Osteoblast (primary cell): Measurements from ENCODE around the gene ARAF. TPM values are rescaled to one million over a fixed set of nuclear protein-coding genes. Genes with fewer than 3 reads are reported as not detected.
A peak's percentile ranks its signal among the peaks of the same experiment; 100 is the strongest.

ENCODE experiments used
- DNase-seq: peaks from one replicate; pipeline ENCODE4 v3.0.0; 2011; ENCODE audit warnings: low spot score, mixed read lengths; ENCODE audit not compliant: insufficient read length; ENCODE audit errors: missing footprints
- H2AFZ ChIP-seq: 2 replicates; pipeline ENCODE4 v1.6.0; 2011; ENCODE audit warnings: mild to moderate bottlenecking, low read length
- H3K27ac ChIP-seq: 2 replicates; pipeline ENCODE4 v1.5.1; 2011; ENCODE audit warnings: mild to moderate bottlenecking, low read depth, low read length, moderate library complexity
- H3K27me3 ChIP-seq: 2 replicates; pipeline ENCODE4 v1.6.0; 2012; ENCODE audit warnings: mild to moderate bottlenecking, control low read depth, inconsistent platforms, low read length, moderate library complexity; ENCODE audit not compliant: insufficient read depth
- H3K36me3 ChIP-seq: 2 replicates; pipeline ENCODE4 v1.5.1; 2011; ENCODE audit warnings: mild to moderate bottlenecking, low read length, control low read depth, moderate library complexity; ENCODE audit not compliant: insufficient read depth
- H3K4me1 ChIP-seq: 2 replicates; pipeline ENCODE4 v1.5.1; 2011; ENCODE audit warnings: mild to moderate bottlenecking, low read length, control low read depth, moderate library complexity; ENCODE audit not compliant: insufficient read depth
- H3K4me2 ChIP-seq: 2 replicates; pipeline ENCODE4 v1.6.0; 2011; ENCODE audit warnings: mild to moderate bottlenecking, low read length; ENCODE audit not compliant: insufficient read depth
- H3K4me3 ChIP-seq: fragments of 200-600 bp; sonication (generic); 3 replicates; pipeline ENCODE4 v1.5.1; 2012; ENCODE audit warnings: mild to moderate bottlenecking, low read length, inconsistent platforms; ENCODE audit not compliant: insufficient read depth
- H3K79me2 ChIP-seq: 2 replicates; pipeline ENCODE4 v1.6.0; 2012; ENCODE audit warnings: mild to moderate bottlenecking, low read length, control low read depth, inconsistent platforms; ENCODE audit not compliant: insufficient read depth
- H3K9me3 ChIP-seq: 2 replicates; pipeline ENCODE4 v1.5.1; 2011; ENCODE audit warnings: low read depth, low read length, control low read depth
- H4K20me1 ChIP-seq: 2 replicates; pipeline ENCODE4 v1.6.0; 2012; ENCODE audit warnings: mild to moderate bottlenecking, low read length, control low read depth; ENCODE audit not compliant: insufficient read depth
- CTCF ChIP-seq: IDR thresholded peaks from 2 replicates; pipeline ENCODE4 v1.5.1; 2011; ENCODE audit warnings: mild to moderate bottlenecking, low read depth, low read length, moderate library complexity; ENCODE audit errors: extremely low read depth
- total RNA-seq: library from RNA; depleted of rRNA; stranded (reverse); fragments of >200 nt; gene quantifications from 2 replicates; pipeline ENCODE4 v1.2.3, GENCODE V29; 2012

The ARAF gene
- total RNA-seq, 1 donor, result 21.0 TPM

- Histone ChIP-seq H3K27me3 (no peaks in the 10 kb centered on the region), H3K27ac (no peak overlapping the region), H3K36me3 (no peaks in the 10 kb centered on the region), H3K4me1 (no peaks in the 10 kb centered on the region), H2AFZ (no peak overlapping the region), H4K20me1 (no peaks in the 10 kb centered on the region), H3K9me3 (no peaks in the 10 kb centered on the region), H3K4me3 (no peak overlapping the region), H3K4me2 (no peak overlapping the region), H3K79me2 (no peaks in the 10 kb centered on the region)
- peak; percentile 81 for DNase-seq
- no peak for TF ChIP-seq CTCF
Observed at GRCh38 chrX:47515941-47516665, 44.9 kb upstream of the ARAF start.

GRCh38 chrX:47518144-47518543 is 42.9 kb upstream of the ARAF start:
- Histone ChIP-seq H3K4me3 (no peak overlapping the region), H4K20me1 (no peaks in the 10 kb centered on the region), H3K4me1 (no peaks in the 10 kb centered on the region), H3K4me2 (no peak overlapping the region), H3K27ac (no peak overlapping the region), H3K27me3 (no peaks in the 10 kb centered on the region), H3K9me3 (no peaks in the 10 kb centered on the region), H3K36me3 (no peaks in the 10 kb centered on the region), H2AFZ (no peak overlapping the region), H3K79me2 (no peaks in the 10 kb centered on the region)
- no peak for DNase-seq
- TF ChIP-seq CTCF, result no peak

GRCh38 chrX:47523297-47523696 is 37.7 kb upstream of the ARAF start:
- Histone ChIP-seq H3K36me3 (no peaks in the 10 kb centered on the region), H3K9me3 (no peaks in the 10 kb centered on the region), H4K20me1 (no peaks in the 10 kb centered on the region), H2AFZ (peak overlapping the region; percentile 83), H3K4me1 (no peaks in the 10 kb centered on the region), H3K4me3 (peak overlapping the region; percentile 73), H3K27me3 (no peaks in the 10 kb centered on the region), H3K4me2 (peak overlapping the region; percentile 81), H3K27ac (no peak overlapping the region), H3K79me2 (no peaks in the 10 kb centered on the region)
- DNase-seq, result peak; percentile 95
- TF ChIP-seq CTCF, result peak; percentile 45

GRCh38 chrX:47523713-47524166 is 37.3 kb upstream of the ARAF start:
- H3K27me3 ChIP-seq, result no peaks in the 10 kb centered on the region
- H3K4me1 ChIP-seq, result no peaks in the 10 kb centered on the region
- H3K79me2 ChIP-seq, result no peaks in the 10 kb centered on the region
- no peak for TF ChIP-seq CTCF
- H3K36me3 ChIP-seq, result no peaks in the 10 kb centered on the region
- H2AFZ ChIP-seq, result peak overlapping the region; percentile 84
- peak overlapping the region; percentile 81 for H3K4me2 ChIP-seq
- no peak overlapping the region for H3K27ac ChIP-seq
- no peaks in the 10 kb centered on the region for H3K9me3 ChIP-seq
- DNase-seq, result no peak
- H3K4me3 ChIP-seq, result peak overlapping the region; percentile 73
- H4K20me1 ChIP-seq, result no peaks in the 10 kb centered on the region
